Large intestine (tissue), 3 donors: ENCODE results near the gene ASCC3. TPM values are rescaled to one million over a fixed set of nuclear protein-coding genes. Genes with fewer than 3 reads are reported as not detected.

Experiments
- DNase-seq, 2 donors: peaks; one replicate each; pipeline versions ENCODE4 v3.0.0 to v3.0.0-alpha.2; 2013
- H3K27ac ChIP-seq: one replicate; pipeline ENCODE4 v1.5.1; 2013; ENCODE audit warnings: low read length
- H3K27me3 ChIP-seq: 2 replicates; pipeline ENCODE4 v1.6.1; 2013; ENCODE audit warnings: low read length; ENCODE audit not compliant: control insufficient read depth, insufficient read depth
- H3K36me3 ChIP-seq: 2 replicates; pipeline ENCODE4 v1.6.1; 2013; ENCODE audit warnings: low read length; ENCODE audit not compliant: control insufficient read depth, insufficient read depth
- H3K4me1 ChIP-seq: one replicate; pipeline ENCODE4 v1.6.1; 2013; ENCODE audit warnings: low read length; ENCODE audit not compliant: control insufficient read depth, insufficient read depth
- H3K4me3 ChIP-seq: one replicate; pipeline ENCODE4 v1.5.1; 2013; ENCODE audit warnings: low read length
- H3K9me3 ChIP-seq: one replicate; pipeline ENCODE4 v1.6.1; 2013; ENCODE audit warnings: mild to moderate bottlenecking, low read depth, low read length, moderate library complexity; ENCODE audit not compliant: control insufficient read depth
- WGBS: methylation state at CpG from one replicate; pipeline ENCODE4 v1.1.5; 2013; ENCODE audit warnings: low lambda C conversion rate; ENCODE audit not compliant: insufficient coverage; 5-methylcytosine and 5-hydroxymethylcytosine counted together
- polyA plus RNA-seq: library from polyadenylated mRNA; unstranded; fragments of 120-200 nt; gene quantifications from one replicate; pipeline ENCODE4 v1.2.1, GENCODE V29; 2013

Gene ASCC3
- polyA plus RNA-seq, 1 donor = 25.8 TPM

GRCh38 chr6:100730001-100730980, 150.8 kb downstream of the ASCC3 start:
- Histone ChIP-seq H3K27me3 (no peaks in the 10 kb centered on the region), H3K27ac (no peak overlapping the region), H3K36me3 (no peaks in the 10 kb centered on the region), H3K4me3 (no peak overlapping the region), H3K9me3 (no peaks in the 10 kb centered on the region), H3K4me1 (no peaks in the 10 kb centered on the region)
- 66% methylated on average over 4 of the region's 7 CpGs for WGBS
- DNase-seq = no peak

- Histone ChIP-seq H3K4me3 (no peak overlapping the region), H3K27ac (no peak overlapping the region), H3K27me3 (no peaks in the 10 kb centered on the region), H3K4me1 (no peaks in the 10 kb centered on the region), H3K36me3 (peaks cover 6% of the 10 kb centered on the region), H3K9me3 (peaks cover 4% of the 10 kb centered on the region)
- 83% methylated on average over 1 of the region's 1 CpG for WGBS
- DNase-seq = no peak
These were observed 154.5 kb downstream of the ASCC3 start for GRCh38 chr6:100726666-100727065.

GRCh38 chr6:100724696-100725095, 156.4 kb downstream of the ASCC3 start:
- 94% methylated on average over 3 of the region's 5 CpGs for WGBS
- no peaks in the 10 kb centered on the region for H3K4me1 ChIP-seq
- DNase-seq = peak in 1 of 2 donors; percentile 6

GRCh38 chr6:100724222-100724621, 156.9 kb downstream of the ASCC3 start:
- Histone ChIP-seq H3K36me3 (peaks cover 6% of the 10 kb centered on the region), H3K9me3 (peaks cover 4% of the 10 kb centered on the region), H3K27me3 (no peaks in the 10 kb centered on the region), H3K4me1 (no peaks in the 10 kb centered on the region), H3K4me3 (no peak overlapping the region), H3K27ac (no peak overlapping the region)
- 63% methylated on average over 1 of the region's 1 CpG for WGBS
- no peak for DNase-seq

More at GRCh38 chr6:100724696-100725095, 156.4 kb downstream of the ASCC3 start:
- H3K36me3 ChIP-seq = peaks cover 6% of the 10 kb centered on the region
- H3K27me3 ChIP-seq = no peaks in the 10 kb centered on the region
- H3K27ac ChIP-seq = no peak overlapping the region
- H3K9me3 ChIP-seq = peaks cover 4% of the 10 kb centered on the region
- no peak overlapping the region for H3K4me3 ChIP-seq

GRCh38 chr6:100721256-100721655, 159.9 kb downstream of the ASCC3 start:
- Histone ChIP-seq H3K9me3 (peaks cover 4% of the 10 kb centered on the region), H3K27ac (no peak overlapping the region), H3K27me3 (no peaks in the 10 kb centered on the region), H3K4me3 (no peak overlapping the region), H3K36me3 (peaks cover 6% of the 10 kb centered on the region), H3K4me1 (no peaks in the 10 kb centered on the region)
- DNase-seq = no peak

GRCh38 chr6:100719883-100720682, 161.0 kb downstream of the ASCC3 start:
- no peak for DNase-seq
- H3K4me1 ChIP-seq = no peaks in the 10 kb centered on the region
- 52% methylated on average over 3 of the region's 5 CpGs for WGBS
- no peak overlapping the region for H3K4me3 ChIP-seq
- H3K9me3 ChIP-seq = peaks cover 4% of the 10 kb centered on the region
- H3K36me3 ChIP-seq = peaks cover 6% of the 10 kb centered on the region
- H3K27me3 ChIP-seq = no peaks in the 10 kb centered on the region
- H3K27ac ChIP-seq = no peak overlapping the region

- no peak for DNase-seq
- Histone ChIP-seq H3K9me3 (no peaks in the 10 kb centered on the region), H3K36me3 (peaks cover 5% of the 10 kb centered on the region), H3K4me1 (no peaks in the 10 kb centered on the region), H3K4me3 (no peak overlapping the region), H3K27me3 (no peaks in the 10 kb centered on the region), H3K27ac (no peak overlapping the region)
- WGBS = no CpG with 5 or more reads among the region's 6 CpGs
These were observed 168.1 kb downstream of the ASCC3 start for GRCh38 chr6:100712997-100713396.

GRCh38 chr6:100706491-100706890, 174.6 kb downstream of the ASCC3 start:
- H3K4me3 ChIP-seq = no peak overlapping the region
- DNase-seq = no peak
- no peak overlapping the region for H3K27ac ChIP-seq
- no CpG with 5 or more reads among the region's 2 CpGs for WGBS
- no peaks in the 10 kb centered on the region for H3K4me1 ChIP-seq
- H3K27me3 ChIP-seq = no peaks in the 10 kb centered on the region
- peaks cover 4% of the 10 kb centered on the region for H3K36me3 ChIP-seq
- H3K9me3 ChIP-seq = peaks cover 7% of the 10 kb centered on the region

- 90% methylated on average over 4 of the region's 5 CpGs for WGBS
- H3K27me3 ChIP-seq = no peaks in the 10 kb centered on the region
- no peak overlapping the region for H3K4me3 ChIP-seq
- H3K27ac ChIP-seq = no peak overlapping the region
- no peak for DNase-seq
- H3K9me3 ChIP-seq = peaks cover 8% of the 10 kb centered on the region
- peaks cover 4% of the 10 kb centered on the region for H3K36me3 ChIP-seq
- no peaks in the 10 kb centered on the region for H3K4me1 ChIP-seq
These were observed 176.2 kb downstream of the ASCC3 start for GRCh38 chr6:100704961-100705360.

- 100% methylated on average over 2 of the region's 2 CpGs for WGBS
- peaks cover 8% of the 10 kb centered on the region for H3K36me3 ChIP-seq
- H3K9me3 ChIP-seq = peaks cover 14% of the 10 kb centered on the region
- H3K4me1 ChIP-seq = no peaks in the 10 kb centered on the region
- no peak for DNase-seq
- no peaks in the 10 kb centered on the region for H3K27me3 ChIP-seq
- H3K4me3 ChIP-seq = no peak overlapping the region
- H3K27ac ChIP-seq = no peak overlapping the region
These were observed 179.4 kb downstream of the ASCC3 start for GRCh38 chr6:100701728-100702127.
